AG08396 (cell line): Measurements from ENCODE around the gene PCDHGC3.
"Not testable (repeated sequence)": the region's sequence is repeated elsewhere in the genome, so short reads cannot be mapped to it uniquely, and the experiment has no call there.

Source experiments
- DNase-seq: peaks from one replicate; pipeline ENCODE4 v3.0.0; 2012; ENCODE audit warnings: low spot score, mixed read lengths

PCDHGC3 gene

GRCh38 chr5:141475625-141476131 is at the start of gene PCDHGC3:
Gene PCDHGC3, plus strand, starts transcription at chr5:141475966. Its CDS starts 151 bp downstream, at chr5:141476117.
- peak; percentile 95 for DNase-seq

- no peak for DNase-seq
These were observed 47.9 kb upstream of the PCDHGC3 start for GRCh38 chr5:141427783-141428426.

- peak; percentile 79 for DNase-seq
These were observed 45.2 kb upstream of the PCDHGC3 start, which contains the start of gene PCDHGA12 for GRCh38 chr5:141430332-141431113. Gene PCDHGA12, plus strand, starts transcription at chr5:141430507. Its CDS starts 253 bp downstream, at chr5:141430760.

- no peak for DNase-seq
These were observed 44.5 kb upstream of the PCDHGC3 start for GRCh38 chr5:141431286-141431685.

- not testable (repeated sequence) for DNase-seq
These were observed 43.5 kb upstream of the PCDHGC3 start for GRCh38 chr5:141432308-141432707.

- not testable (repeated sequence) for DNase-seq
These were observed 43.0 kb upstream of the PCDHGC3 start for GRCh38 chr5:141432726-141433125.

GRCh38 chr5:141434006-141434405 is 41.8 kb upstream of the PCDHGC3 start:
- DNase-seq: peak; percentile 45

GRCh38 chr5:141437221-141437620 is 38.5 kb upstream of the PCDHGC3 start:
- DNase-seq: peak; percentile 58

- DNase-seq: no peak
These were observed 36.2 kb upstream of the PCDHGC3 start for GRCh38 chr5:141439411-141440141.

GRCh38 chr5:141440341-141440740 is 35.4 kb upstream of the PCDHGC3 start:
- DNase-seq: no peak

GRCh38 chr5:141441571-141442170 is 34.1 kb upstream of the PCDHGC3 start:
- DNase-seq: no peak

- DNase-seq: no peak
These were observed 10.4 kb upstream of the PCDHGC3 start for GRCh38 chr5:141465351-141465750.

GRCh38 chr5:141476132-141476911 is 556 bp downstream of the PCDHGC3 start:
- DNase-seq: peak; percentile 70

- no peak for DNase-seq
These were observed 1.3 kb downstream of the PCDHGC3 start for GRCh38 chr5:141477044-141477575.

GRCh38 chr5:141477815-141478214 is 2.0 kb downstream of the PCDHGC3 start:
- peak; percentile 25 for DNase-seq

GRCh38 chr5:141478321-141478945 is 2.7 kb downstream of the PCDHGC3 start:
- DNase-seq: peak; percentile 20

GRCh38 chr5:141479776-141480175 is 4.0 kb downstream of the PCDHGC3 start:
- DNase-seq: peak; percentile 13

- DNase-seq: no peak
These were observed 8.1 kb downstream of the PCDHGC3 start for GRCh38 chr5:141483902-141484301.

GRCh38 chr5:141484310-141484640 is 8.5 kb downstream of the PCDHGC3 start:
- no peak for DNase-seq

GRCh38 chr5:141484641-141485311 is 9.0 kb downstream of the PCDHGC3 start, which contains the start of gene PCDHGC4:
Gene PCDHGC4, plus strand, starts transcription at chr5:141485030. Its CDS starts 144 bp downstream, at chr5:141485174.
- peak; percentile 21 for DNase-seq
